ENCODE data around the gene PLG.
"Not testable (repeated sequence)": the region's sequence is repeated elsewhere in the genome, so short reads cannot be mapped to it uniquely, and the experiment has no call there.

PLG gene

DNA sequence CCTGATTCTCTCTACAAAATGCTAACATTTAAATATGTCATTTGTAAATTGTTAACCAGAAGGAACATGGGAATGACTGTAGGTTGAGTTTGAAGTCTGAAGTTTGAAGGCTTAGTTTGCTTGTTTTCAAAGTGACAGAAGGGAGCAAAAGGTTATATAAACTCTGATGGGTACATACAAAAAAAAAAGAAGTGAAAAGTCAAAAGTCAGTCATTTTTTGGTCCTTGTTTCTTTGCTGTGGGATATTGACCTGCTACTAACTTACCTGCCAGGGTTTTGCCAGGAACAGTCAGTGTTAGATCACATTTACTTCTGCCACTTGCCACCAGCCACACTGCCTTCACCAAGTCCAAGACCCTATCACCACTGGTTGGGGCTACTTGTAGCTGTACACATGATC lies 6.9 kb downstream of the PLG start:
- DNase-seq: not testable (repeated sequence)

DNA sequence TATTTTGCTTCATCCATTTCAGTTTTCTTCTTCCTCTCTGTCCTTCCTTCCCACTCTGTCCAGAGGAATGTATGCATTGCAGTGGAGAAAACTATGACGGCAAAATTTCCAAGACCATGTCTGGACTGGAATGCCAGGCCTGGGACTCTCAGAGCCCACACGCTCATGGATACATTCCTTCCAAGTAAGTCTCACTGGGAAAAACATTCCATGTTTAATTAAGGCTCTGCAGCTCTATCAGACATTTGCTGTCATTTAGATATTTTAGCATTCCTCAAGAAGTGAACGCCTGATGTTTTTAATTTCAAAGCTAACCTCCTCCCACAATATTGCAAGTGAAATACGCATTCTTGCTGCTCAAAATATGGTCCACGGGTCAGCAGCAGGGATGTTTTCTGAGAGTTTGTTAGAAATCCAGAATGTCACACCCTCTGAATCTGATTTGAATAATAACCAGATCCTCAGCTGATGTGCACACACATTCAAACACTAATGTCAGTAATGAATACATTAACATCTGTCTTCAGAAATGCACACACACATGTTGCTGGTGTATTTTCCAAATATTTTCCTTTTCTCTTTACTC lies 12.8 kb downstream of the PLG start:
- DNase-seq: no peak

DNA sequence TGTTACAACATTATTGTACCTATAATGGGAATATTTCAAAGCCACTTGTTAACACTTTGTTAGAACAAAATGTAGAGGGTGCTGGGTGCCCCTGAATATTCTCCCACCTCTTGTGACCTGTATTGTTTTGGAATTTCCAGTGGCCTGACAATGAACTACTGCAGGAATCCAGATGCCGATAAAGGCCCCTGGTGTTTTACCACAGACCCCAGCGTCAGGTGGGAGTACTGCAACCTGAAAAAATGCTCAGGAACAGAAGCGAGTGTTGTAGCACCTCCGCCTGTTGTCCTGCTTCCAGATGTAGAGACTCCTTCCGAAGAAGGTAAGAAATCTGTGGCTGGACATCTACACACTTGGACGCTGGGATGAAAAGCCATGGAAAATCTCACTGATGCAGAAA lies 28.9 kb downstream of the PLG start:
- DNase-seq: no peak

DNA sequence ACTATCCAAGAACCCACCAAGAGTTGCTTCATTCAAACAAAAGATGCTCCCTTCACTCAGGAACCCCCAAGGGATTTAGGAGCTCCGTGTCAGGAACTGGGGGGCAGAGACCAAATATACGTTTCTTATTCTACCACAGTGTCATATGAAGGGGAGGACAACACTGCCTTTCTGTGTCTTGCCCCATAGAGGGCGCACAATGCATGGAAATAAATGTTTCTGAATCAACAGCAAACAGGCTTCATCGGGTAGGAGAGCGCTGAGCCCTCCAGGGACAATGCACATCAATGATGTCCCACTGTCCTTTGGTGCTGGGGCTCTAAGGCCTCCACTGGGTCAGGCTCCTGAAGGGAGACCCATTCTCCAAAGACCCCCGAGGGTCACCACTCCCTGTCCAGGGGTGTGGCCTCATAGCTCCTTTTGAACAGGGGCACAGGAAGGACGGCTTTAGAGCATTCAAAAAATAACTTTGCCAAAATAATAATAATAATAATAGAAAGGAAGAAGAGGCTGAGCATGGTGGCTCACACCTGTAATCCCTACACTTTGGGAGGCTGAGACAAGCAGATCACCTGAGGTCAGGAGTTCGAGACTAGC lies 31.1 kb downstream of the PLG start:
- DNase-seq: no peak

DNA sequence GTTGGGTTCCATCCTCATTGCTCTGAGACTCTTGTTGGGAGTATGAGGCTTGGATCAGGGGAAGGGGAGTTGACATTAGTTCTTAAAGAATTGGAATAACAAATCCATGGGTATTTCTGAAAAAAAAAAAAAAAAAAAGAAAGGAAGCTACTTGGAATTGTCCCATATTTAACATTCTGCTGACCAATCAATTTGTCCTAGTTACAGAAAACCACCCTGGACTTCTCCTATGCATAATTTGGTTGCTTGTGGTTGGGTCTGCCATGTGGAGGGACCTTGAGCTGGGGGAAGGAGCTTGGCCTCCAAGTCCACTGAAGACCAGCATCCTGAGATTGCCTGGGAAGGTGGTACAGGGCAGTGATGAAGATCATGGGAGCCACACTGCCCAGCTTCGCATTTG lies 32.6 kb downstream of the PLG start:
- DNase-seq: no peak

DNA sequence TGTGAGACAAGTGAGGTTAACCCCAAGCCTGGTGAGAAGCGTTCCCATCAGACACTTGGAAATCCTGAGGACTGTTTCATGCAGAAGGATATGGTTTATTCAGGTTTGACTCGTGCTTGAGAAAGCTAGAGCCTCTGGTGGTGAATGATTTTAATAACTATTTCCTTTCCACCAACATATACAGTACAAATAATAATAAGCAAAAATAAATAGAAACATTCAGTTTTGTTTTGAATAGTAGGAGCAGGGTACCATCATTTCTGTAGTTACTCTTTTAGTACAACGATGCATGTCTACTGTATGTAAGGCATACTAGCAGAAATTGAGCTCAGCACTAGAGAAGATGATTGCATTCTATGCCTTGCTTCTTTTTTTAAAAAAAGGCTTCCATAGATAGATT lies 33.5 kb downstream of the PLG start:
- no peak for DNase-seq

DNA sequence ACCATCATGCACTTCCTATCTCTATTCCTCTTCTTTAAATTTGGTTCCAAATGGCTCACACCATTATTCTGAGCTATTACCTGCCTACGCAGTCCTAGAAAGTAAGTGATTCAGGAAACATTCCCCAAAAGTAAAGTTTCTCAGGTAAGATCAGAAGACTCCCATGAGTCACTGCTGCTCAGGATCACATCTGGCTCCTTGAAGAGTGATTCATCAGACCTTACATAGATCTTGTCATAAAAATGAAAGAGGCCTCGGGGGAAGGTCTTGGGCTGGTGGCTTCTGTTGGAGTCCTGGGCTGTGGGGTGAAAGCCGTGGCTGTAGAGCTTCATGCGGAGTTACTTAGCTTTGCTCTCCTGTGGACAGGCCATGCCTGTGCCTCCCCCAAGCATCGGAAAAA lies 35.9 kb downstream of the PLG start:
- DNase-seq: no peak

DNA sequence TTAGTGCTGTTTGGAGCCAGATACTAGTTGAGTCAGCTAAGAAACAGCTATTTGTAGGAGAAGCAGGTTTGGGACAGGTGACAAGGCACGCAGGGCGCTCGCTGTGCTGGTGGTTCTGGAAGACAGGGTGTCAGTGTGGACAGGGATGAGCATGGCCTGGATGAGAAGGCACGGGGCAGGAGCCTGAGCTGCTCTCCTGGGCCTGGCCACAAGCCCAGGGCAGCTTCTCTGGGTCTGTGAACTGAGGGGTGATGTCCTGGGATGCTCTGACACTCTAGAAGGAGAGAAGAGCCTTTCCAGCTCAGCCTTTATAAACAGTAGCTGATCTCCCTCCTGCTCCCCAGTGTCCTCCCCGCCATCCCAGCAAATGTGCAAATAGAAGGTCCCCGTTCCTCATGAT lies 37.9 kb downstream of the PLG start:
- no peak for DNase-seq

DNA sequence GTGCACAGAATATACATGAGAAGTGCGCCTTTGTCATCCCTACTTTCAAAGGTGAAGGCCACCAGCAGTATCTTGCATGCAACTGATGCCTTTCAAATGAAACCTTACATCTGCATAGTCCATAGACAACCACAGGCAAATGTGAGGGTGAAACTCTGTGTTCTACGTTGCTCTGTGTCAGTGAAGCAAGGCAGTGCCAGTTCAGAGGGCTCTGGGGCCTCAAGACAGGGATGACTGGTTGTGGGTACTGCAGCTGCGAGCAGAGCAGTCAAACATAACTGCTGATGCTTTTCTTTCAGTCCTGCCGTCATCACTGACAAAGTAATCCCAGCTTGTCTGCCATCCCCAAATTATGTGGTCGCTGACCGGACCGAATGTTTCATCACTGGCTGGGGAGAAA lies 39.0 kb downstream of the PLG start:
- DNase-seq: not testable (repeated sequence)

DNA sequence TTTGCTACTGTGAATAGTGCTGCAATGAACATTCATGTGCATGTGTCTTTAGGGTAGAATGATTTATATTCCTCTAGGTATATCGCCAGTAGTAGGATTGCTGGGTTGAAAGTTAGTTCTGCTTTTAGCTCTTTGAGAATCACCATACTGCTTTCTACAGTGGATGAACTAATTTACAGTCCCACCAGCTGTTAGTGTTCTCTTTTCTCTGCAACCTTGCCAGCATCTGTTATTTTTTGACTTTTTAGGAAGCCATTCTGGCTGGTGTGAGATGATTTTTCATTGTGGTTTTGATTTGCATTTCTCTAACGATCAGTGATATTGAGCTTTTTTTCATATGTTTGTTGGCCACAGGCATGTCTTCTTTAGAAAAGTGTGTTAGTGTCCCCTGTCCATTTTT lies 40.0 kb downstream of the PLG start:
- no peak for DNase-seq

DNA sequence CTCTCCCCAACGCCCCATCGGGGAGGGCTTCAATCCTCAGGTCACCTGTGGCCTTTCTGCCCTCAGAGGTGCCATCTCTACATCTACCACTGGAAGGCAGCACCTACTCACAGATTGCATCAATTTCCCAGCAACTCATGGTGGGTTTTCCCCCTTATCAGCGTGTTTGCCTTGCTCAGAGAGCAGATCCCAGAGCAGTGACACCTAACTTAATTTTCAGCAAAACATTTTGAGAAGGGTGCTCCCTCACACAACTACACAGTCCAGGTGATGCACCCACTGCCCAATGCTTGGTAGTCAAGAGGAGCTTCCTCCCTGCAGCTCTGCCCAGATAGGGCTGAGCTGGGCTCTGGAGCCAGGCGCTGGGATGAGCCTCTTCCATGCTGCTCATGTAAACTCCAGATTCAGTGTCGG lies 48.2 kb downstream of the PLG start:
- DNase-seq: no peak

DNA sequence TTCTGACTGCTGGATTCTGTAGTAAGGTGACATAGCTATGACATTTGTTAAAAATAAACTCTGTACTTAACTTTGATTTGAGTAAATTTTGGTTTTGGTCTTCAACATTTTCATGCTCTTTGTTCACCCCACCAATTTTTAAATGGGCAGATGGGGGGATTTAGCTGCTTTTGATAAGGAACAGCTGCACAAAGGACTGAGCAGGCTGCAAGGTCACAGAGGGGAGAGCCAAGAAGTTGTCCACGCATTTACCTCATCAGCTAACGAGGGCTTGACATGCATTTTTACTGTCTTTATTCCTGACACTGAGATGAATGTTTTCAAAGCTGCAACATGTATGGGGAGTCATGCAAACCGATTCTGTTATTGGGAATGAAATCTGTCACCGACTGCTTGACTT lies 51.2 kb downstream of the PLG start:
- not testable (repeated sequence) for DNase-seq

DNA sequence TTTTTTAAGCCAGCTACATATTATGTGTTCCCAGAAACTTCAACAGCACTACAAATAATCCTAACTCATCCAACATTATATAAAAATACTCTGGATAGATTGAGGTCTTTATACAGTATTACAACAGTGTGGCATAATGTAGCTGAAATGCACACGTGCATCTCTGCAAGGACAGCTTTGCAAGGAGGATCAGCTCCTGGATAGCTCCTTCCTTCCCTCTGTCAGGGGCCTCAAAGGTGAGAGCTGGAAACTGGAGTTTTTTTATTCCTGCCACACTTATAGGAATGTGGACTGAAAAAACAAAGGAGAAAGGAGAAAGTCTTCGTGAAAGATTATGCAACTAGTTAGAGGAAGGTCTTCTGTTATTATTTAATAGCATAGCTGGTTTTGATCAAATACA lies 53.1 kb downstream of the PLG start:
- no peak for DNase-seq

DNA sequence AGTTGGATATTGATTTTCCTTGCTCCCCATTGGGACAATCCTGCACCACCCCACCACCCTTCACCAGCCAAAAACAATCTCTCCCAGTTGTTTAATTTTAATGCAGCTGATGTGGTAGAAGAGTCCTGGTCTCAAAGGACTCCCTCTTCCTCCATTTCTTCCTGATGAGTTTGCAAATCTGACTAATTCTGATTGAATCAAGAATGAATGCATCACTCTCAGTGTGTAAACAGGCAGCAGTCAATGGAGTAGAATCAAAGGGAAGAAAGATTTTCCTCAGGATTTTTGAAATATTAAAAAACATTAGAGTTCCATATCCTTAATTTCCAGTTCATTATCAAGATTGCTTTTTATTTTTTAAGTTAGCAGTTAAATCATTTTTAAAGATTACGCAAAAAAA lies 54.0 kb downstream of the PLG start:
- DNase-seq: no peak

DNA sequence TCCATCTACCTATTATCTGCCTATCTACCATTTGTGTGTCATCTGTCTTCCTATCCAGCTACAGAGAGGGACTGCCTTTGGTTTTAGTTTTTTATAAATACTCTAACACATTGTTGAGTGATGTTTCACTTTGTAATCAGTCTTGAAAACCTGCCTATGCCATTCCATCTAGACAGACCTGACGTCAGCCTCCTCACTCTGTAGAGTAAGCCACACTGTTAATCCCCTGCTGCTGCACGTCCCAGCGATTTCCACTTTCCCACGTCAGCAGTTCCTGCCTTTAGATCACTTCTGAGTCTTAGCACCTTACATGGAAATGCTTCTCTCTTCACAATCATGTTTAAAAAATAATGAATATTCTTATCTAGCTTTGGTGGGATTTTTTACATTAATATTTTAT lies 54.8 kb downstream of the PLG start:
- no peak for DNase-seq

DNA sequence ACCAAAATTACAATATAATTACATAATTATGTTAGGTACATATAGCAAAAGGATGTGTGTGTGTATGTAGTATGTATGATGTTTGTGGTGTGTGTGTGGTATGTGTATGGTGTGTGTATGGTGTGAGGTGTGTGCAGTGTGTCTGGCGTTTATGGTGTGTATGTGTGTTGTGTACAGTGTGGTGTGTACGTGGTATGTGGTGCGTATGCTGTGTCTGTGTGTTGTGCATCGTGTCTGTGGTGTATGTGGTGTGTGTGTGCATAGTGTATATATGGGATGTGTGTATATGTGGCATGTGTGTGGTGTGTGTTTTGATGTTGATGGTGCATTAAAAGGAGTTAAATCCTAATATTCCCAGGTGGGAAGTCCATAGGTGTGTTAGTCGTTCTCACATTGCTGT lies 62.8 kb downstream of the PLG start:
- no peak for DNase-seq

DNA sequence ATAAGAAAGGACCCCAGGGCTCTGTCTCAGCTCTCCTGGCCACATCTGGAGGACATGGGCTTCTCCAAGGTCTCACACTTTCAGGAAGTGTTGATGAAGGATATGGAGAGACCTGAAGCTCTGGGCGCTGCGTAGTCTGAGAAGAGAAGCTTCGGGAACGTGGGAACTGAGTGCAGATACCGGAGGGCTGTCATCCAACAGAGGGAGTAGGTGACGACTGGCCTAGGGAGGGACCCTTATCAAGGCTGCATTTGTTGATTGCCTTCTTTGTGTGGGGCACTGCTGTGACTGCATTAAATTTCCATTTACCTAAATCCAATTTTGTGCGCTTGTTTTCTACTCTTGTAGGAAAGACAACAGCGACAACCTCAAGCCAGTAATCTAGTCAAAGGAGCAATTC lies 63.4 kb downstream of the PLG start:
- DNase-seq: no peak

DNA sequence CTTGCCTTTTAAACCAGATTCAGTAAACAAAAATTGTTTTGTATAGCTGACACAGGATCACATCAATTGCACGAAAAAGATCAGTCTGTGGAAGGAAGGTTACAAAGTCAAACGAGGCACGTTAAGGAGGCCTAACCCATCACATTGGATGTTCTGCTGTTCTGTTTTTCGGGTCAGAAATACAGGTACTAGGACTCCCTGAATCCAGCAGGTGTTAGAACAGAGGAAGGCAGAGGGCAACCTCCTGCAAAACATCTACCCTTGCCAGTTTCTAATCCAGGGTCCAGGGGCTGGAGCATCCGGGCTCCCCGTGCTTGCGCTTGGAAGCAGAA lies 64.6 kb downstream of the PLG start:
- DNase-seq: no peak

DNA sequence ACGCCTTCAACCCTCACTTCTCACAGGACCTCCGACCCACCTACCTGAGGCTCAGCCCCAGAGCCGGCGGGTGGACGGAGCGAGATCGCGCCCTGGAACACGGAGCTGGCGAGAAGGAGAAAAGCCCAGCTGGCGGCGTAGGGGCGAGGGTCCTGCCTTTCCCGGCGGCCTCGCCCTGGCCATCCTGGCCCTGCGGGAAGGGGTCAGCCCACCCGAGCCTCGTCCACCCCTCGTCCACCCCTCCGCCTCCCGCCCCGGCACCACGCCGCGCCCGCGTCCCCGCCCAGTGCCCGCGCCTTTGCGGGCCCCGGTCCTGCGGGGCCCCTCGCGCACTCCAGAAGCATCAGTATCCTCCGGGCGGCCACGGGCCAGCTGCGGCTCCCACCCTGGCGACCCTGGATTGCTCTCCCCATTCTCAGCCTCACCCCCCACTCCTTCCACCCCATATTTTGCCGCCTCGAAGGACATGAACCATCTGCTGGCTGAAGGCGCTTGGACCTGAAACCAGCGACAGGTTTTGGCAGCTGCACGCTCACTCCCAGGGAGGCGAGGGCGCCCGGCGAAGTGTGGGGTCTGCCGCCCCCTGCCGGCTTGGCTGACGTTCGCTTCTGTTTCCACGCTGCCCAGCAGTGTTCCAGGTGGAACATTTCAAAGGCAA lies 65.1 kb downstream of the PLG start:
- no peak for DNase-seq

DNA sequence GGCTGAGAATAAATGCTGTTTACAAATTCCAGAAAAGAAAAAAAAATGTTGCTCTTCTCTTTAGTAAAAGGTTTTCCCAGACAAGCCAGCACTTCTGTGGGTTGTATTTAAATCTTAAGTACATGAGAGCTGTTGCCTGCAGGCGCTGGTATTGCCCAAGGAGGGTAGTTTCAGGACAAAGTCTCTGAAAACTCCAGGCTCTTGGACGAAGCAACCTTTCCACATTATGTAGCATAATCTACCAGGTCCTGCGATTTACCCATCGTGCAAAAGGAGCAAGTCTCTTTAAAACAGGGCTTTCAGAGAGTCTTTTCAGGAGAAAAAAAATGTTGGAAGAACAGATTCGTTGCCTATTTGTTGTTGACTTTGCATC lies 65.6 kb downstream of the PLG start:
- DNase-seq: no peak

DNA sequence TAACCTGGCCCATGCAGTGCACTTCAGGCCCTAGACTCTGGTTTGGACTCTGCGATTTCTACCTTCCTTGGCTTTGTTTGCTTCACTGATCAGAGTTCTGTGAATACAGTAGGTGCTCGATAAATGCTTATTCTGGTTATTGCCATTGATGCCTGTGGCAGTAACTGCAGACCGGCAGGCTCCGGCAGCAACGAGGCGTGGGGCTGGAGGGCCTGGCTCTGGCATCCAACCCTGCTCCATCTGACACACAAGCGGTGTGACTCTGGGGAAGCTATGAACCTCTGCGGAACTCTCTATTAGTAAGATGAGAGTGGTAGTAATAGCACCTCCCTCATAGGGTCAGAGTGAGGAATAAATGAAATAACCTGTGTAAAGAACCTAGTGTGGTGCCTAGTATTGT lies 66.1 kb downstream of the PLG start:
- DNase-seq: no peak

DNA sequence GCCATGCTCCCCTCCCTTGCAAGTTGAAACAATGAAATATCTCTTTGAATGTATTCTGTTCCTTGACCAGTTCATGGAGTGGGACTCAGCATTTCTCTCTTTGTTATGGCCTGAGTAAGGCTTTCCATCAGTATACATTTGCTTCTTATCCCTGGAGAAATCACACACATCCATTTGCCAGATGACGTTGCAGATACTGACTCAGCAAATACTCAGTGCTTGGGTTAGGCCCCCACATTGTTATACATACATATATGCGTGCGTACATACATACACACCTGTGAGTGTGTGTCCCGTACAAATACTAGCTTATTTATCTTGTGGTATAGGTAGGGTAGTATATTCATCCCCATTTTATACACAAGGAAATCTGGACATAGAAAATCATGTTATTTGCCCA lies 72.4 kb downstream of the PLG start:
- no peak for DNase-seq

DNA sequence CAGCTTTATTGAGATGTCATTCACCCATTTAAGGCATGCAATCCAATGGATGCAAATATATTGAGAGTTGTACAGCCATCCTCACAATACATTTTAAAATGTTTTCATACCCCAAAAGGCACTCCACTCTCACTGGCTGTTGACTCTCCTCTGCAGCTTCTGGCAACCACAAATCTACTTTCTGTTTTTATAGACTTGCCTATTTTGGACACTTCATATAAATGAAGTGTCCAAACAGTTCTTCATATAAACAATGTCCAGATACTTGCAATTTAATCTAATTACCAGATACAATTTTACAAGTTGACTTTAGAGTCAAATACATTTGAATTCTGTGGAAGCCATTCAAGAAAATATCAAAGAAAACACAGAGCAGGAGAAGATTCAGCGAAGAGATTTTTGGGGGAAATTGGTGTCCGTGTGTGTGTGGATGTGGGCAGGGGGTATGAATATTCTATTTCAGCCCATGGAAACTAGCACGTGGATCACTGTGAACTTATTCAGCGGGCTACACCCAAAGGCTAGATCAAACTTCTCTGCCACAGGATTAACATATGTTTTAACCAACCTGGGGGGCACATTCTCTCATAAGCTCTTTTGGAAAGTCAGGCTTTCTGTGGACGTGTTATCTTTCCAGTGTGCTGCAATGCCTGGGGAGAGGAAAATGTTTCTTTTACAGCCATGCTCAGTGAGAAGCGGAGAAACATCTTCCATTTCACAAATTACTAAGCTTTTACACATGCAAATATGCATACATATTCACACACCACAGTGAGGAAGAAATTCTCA lies 73.9 kb downstream of the PLG start:
- no peak for DNase-seq

DNA sequence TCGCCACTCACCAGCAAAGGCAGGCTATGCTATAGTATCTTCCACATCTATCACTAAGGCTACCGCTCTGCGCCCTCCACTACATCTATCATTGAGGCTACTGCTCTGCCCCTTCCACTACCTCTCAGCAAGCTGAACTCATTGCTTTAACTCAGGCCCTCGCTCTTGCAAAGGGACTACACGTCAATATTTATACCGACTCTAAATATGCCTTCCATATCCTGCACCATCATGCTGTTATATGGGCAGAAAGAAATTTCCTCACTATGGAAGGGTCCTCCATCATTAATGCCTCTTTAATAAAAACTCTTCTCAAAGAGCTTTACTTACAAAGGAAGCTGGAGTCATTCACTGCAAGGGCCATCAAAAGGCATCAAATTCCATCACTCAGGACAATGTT lies 77.1 kb downstream of the PLG start:
- not testable (repeated sequence) for DNase-seq

Measured in NCI-H526 treated with DMSO at 0.1 percent for 48 hours (cell line).